H4 (cell line): ENCODE data around the gene ADGRG2. TPM values are rescaled to one million over a fixed set of nuclear protein-coding genes. Genes with fewer than 3 reads are reported as not detected.

Experiments used
- DNase-seq: peaks from one replicate; pipeline ENCODE4 v3.0.0-alpha.2; 2015; ENCODE audit warnings: low spot score
- total RNA-seq: library from RNA; depleted of rRNA; stranded (reverse); fragments of >200 nt; shearing (Covaris generic); gene quantifications from 2 replicates; pipeline ENCODE4 v1.2.3, GENCODE V29; 2014; rRNA removed

ADGRG2 gene, protein sequence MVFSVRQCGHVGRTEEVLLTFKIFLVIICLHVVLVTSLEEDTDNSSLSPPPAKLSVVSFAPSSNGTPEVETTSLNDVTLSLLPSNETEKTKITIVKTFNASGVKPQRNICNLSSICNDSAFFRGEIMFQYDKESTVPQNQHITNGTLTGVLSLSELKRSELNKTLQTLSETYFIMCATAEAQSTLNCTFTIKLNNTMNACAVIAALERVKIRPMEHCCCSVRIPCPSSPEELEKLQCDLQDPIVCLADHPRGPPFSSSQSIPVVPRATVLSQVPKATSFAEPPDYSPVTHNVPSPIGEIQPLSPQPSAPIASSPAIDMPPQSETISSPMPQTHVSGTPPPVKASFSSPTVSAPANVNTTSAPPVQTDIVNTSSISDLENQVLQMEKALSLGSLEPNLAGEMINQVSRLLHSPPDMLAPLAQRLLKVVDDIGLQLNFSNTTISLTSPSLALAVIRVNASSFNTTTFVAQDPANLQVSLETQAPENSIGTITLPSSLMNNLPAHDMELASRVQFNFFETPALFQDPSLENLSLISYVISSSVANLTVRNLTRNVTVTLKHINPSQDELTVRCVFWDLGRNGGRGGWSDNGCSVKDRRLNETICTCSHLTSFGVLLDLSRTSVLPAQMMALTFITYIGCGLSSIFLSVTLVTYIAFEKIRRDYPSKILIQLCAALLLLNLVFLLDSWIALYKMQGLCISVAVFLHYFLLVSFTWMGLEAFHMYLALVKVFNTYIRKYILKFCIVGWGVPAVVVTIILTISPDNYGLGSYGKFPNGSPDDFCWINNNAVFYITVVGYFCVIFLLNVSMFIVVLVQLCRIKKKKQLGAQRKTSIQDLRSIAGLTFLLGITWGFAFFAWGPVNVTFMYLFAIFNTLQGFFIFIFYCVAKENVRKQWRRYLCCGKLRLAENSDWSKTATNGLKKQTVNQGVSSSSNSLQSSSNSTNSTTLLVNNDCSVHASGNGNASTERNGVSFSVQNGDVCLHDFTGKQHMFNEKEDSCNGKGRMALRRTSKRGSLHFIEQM
- total RNA-seq, result 0.58 and 1.2 TPM in 2 replicates

DNA sequence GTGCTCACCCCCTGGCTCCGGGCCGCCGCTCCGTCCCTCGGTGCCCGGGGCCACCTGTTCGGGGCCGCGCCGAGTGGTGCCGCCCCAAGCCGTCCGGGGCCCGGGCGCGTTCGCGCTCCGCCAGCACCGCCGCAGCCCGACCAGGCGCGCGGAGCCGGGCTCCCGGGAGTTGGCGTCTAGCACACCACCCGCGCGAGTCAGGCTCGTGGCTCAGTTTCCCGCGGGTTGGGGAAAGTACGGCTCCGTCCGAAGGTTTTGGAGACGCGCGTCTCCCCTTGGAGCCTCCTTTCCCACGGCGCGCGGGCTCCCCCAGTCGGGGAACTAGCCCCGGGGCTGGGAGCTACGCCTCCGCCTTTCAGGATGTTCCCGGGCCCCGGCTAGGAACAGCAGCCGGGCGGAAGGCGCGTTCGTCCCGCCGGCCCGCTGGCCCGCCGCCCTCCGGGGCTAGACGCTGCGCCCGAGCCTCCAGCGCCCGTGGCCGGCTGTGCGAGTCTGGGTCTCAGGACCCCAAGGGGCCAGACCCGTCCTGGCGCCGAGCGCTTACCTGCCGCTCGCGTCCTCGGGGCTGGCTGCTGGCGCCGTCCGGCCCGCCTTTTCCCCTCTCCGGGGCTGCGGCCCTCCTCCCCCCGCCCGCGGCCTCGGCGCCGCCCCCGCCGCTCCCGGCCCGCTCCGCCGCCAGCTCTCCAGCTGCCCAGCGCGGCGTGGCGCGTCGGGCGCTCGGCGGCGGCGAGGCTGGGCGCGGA, at the start of gene ADGRG2:
Gene ADGRG2 (minus strand): TSS at position 571 of the 743 bp plus-strand sequence. CDS start 53,634 bp downstream, outside the sequence.
- DNase-seq, result no peak

DNA sequence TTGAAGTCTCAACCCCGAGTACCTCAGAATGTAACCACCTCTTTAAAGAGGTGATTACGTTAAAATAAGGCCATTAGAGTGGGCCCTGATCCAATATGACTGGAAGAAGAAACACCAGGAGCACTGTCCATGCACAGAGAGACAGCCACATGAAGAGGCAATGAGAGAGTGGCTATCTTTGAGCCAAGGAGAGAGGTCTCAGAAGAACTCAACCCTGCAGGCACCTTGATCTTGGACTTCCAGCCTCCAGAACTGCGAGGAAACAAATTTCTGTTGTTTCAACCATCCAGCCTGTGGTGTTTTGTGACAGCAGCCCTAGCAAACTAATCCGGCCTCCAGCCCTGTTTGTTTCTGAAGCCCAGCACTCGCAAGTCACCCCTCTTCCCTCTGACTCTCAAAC, 46.3 kb upstream of the ADGRG2 start:
- DNase-seq, result no peak

DNA sequence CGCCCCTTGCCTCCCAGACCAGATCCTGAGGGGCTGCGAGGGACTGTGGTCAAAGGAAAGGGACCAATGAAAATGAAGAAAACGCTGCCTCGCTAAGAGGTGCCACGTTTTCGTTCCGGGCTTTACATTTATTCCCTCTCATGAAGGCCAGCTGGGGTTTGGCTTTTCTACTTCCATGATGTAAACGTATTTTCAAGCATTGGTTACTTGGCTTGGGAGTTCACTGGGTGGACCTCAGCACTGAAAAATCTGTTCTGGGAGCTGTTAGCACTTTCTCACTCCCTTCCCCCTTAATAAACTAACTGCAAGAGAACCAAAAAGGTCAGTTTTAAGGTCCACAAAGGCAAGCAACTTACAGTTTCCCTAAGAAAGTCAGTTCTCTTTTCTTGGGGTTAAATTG, 40.6 kb upstream of the ADGRG2 start:
- DNase-seq, result no peak

DNA sequence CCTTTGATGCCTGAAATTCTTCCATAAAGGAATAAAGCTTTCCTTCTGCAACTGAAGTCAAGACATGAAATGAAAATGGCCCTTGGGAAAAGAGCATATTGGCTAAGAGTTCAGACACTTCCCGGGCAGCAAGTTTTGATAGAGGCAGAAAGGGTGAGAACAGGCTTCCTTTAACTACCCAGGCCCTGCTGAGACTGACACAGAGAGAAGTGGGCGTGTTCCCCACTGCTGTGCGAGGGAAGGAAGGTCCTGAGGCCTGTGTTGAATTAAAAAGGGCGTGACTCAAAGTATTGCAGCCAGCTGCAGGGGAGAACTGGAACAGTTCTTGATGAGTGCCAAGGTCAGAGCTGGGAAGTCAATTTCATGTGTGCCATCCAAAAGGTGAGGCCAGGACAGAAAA, 33.9 kb upstream of the ADGRG2 start:
- peak; percentile 4 for DNase-seq

DNA sequence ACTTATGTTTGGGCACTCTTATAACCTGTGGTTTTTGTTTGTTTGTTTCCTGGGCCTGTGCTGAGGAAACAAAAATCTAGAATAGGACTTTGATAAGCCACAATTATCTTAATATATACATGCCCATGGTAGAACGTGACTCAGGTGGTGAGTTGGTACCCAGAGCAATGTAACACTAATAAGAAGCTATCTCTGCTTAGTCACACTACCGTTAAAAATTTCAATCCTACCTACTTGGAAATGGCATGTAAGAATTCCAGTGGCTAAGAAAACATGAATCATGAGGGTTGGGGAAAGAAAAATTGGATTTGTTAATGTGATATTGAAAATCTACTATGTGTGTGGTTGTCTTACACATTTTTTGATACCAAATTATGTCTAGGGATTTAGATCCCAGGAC, 30.5 kb upstream of the ADGRG2 start:
- DNase-seq, result peak; percentile 9

DNA sequence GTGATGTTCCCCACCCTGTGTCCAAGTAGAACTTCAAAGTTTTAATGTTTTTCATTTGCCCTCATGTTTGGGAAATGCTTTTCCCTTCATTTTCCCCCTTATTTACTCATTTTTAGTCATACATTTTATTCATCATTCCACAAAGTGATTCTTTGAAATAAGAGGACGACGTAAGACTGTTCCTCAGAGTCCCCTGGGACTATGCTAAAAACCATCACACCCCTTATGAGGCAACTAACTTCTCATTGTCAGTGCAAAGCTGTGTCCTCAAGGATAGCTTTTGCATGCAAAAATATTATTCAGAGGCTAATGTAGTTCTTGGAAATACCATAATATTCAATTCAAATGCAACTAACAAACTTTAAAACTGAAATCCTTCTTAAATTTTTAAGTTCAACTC, 14.8 kb upstream of the ADGRG2 start:
- DNase-seq, result no peak

DNA sequence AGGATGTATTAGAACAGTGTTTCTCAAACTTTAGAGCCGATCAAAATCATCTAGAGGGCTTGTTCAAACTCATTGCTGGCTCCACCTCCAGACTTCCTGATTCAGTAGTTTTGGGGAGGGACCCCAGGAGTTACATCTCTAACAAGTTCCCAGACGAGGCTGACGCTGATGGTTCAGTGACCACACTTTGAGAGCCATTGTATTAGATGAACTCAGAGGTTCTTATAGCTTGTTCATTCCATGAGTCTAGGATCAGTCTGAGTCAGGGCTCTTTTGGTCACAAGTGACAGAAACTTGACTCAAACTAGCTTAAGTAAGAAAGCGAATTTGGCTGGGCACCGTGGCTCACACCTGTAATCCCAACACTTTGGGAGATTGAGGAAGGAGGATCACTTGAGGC, 11.5 kb upstream of the ADGRG2 start:
- no peak for DNase-seq

DNA sequence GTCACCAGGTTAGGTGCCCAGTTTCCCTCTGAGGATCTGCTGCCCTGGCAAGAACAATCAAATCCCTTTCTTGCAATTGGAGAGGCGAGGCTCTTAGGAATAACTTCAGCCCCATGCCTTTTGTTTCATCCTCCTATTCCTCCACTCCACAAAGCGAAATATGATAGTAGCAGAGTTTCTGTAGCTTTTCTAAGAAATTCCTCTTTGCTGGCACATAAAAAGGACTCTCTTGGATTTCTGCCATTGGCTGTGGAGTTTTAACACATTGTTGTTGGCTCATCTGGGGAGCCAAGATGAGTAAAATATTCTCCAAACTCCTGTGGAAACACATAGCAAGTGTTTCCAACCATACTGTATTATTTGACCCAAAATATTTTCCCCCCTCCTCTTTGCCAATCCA, 11.0 kb upstream of the ADGRG2 start:
- DNase-seq, result no peak

DNA sequence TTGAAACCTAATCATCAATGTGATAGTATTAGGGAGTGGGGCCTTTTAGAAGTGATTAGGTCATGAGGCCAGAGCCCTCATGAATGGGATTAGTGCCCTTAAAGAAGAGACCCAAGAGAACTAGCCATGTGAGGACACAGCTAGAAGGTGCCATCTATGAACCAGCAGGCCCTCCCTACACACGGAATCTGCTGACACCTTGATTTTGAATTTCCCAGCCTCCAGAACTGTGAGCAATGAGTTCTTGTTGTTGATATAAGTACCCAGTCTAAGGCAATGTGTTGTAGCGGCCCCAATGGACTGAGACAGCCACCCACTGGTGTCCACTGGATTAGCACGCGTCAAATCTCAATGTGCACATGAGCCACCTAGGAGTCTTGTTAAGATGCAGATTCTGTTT, 8.4 kb upstream of the ADGRG2 start:
- no peak for DNase-seq

DNA sequence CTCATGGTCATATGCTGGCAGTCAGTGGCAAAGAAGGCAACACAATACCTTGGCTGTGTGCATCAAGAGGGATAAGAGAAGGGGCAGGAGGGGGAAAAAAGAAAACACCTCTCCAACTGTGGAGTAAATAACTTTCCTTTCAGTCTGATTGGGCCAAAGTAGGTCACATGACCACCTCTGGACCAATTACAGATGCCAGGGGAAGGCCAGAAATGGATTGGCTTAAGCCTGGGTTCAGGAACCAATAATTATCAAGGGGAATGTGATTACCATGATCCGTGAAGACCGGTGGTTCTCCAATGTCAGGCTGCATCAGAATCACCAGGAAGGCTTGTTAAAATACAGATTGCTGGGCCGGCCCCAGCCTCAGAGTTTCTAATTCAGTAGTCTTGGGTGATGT, 7.4 kb upstream of the ADGRG2 start:
- DNase-seq, result no peak

DNA sequence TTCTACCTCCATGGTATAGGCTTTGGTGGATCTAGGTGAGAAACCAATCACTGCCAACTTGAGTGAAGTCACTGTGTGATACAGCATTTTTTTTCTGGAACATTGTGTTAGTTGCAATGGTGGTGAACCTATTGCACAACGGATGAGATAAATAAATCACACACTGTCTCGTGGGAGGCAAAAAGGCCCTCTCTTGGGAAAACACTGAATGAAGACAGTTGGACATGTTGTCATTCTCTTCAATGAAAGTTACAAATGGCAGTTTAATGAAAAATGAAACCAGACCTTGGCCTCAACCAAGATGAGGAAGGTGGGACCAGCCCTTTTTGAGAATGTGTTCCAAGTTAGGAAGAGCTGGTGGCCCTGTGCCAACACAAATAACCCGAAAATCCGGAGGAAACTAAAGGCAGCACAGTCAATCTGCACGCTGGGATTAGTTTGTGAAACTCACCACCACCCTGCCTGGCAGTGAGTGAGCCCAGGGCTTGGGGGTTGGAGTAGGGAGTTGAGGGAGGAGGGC, 5.4 kb upstream of the ADGRG2 start:
- DNase-seq, result peak; percentile 42

DNA sequence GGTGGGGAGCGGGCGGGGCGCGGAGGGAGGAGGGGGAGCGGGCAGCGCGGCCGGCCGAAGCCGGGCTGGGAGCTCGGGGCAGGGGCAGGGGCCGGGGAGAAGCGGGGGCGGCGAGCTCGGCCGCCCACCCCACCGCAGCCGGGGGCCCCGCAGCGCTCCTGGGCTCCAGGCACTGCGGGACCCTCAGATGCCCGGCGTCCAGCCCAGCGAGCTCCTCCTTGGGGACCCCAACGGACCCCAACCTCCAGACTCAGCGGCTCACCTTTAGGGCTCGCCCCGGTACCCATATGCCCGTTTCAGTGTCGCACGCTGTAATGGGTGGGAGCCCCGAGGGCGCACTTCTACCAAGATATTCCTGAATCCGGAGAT, 357 bp upstream of the ADGRG2 start:
- DNase-seq, result no peak

DNA sequence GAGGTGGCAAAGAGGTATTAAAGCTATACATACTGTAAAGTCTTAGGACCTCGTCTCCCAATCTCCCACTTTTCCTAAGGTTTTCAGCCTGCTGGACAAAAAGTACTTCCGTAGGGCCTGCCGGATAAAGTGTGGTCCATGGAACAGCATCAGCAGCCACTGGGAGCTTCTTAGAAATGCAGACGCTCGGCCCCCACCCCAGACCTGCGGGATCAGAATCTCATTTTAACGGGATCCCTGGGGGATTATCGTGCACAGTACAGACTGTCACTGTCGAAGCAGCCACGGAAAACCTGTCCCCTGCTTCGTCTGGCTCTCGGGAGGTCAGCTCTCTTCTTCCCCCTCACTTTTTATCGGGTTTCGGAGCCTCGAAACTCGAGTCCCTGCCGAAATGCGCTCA, 802 bp downstream of the ADGRG2 start:
- DNase-seq, result no peak

DNA sequence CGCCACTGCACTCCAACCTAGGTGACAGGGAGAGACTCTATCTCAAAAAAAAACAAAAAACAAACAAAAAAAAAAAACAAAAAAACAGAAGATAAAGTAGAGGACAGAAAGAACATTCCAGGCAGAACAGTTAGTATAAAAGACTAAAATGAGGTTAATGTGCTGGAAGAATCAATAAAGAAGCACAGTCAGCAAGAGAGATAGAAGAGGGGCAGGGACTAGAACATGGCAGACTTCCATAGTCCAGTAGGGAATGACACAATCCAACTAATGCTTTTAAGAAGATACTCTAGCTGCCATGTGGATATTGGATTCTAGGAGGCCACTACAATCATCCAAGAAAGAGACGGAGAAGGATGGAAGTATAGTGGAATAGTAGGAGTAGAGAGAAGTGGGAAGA, 11.6 kb downstream of the ADGRG2 start:
- DNase-seq, result no peak

DNA sequence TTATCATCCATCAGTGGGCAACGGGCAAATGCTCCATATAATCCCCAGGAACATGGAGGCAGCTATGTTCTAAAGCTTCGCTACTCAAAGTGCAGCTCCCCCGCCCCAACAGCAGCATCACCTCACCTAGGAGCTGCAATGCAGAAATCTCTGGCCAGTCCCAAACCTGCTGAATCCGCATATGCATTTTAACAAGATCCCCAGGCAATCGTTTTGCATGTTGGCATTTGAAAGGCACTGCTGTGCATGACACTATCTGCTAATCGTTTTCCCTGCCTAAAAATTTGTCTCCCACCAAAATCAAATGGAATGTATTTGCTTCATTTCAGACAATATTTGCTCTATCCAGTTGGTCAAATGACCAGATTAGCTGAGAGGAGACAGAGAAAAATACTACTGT, 15.2 kb downstream of the ADGRG2 start:
- DNase-seq, result no peak

DNA sequence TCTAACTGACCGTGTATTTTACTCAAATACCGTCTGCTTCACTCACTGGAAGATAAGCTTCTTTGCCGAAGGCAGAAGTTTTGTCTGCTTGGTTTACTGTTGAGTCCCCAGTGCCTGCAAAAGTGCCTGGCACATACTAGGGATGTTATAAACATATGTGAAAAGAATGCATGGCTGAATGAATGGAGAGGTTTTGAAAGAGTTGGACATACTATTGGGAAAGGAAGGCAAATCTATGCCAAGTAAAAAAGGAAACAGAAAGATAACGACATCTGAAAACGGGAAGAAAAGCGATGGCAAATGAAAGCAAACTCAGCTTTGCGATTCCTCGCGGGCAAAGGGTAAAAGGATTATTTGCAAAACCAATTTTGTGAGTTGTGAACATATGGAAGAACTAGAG, 21.7 kb downstream of the ADGRG2 start:
- no peak for DNase-seq

DNA sequence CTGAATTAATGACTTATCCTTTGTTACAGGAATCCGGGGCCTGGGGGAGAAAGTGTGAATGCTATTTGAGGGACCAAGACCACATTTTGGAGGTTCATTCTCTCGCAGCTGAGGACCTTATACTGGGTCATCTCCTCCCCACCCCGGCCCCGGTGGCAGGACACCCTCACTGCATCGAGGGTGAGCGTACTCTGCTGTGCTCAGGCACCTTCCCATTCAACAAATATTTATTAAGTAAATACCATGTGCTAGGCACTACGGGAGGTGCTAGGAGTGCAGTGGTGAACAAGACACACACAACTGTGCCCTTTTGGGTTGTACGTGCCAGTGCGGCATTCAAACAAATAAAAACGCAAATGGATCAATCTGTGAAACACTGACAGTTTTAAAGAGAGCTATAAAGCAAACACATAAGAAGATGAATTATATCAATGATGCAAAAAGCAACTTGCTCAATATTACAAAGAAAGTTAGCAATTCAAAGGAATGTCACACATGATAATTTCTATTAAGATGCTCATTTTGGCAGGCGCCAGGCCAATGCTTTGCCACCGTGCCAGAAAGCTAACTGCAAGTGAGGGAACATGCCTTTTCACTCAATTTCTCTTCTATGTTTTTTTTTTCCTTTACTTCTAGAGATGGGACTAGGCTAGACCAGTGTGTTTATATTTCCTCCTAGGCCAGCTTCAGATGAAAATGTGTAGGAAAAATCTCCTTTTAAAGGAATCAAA, 24.6 kb downstream of the ADGRG2 start:
- no peak for DNase-seq

DNA sequence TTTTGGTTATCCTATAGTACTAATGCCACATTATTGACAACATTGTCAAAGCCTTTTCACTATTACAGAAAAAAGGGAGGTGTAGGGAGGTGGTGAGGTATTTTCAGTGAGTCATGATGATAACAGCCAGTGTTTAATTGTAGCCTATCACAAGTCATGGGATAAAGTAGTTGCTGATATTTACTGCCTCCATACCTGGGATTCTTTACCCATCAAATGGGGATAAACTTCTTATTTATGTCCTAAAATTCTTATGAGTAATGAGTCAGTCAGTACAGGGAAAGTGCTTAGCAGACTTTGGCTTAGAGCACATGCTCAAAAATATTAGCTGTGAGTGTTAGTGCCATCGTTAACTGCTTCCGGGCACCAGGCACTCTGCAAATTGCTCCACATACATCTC, 25.7 kb downstream of the ADGRG2 start:
- no peak for DNase-seq

DNA sequence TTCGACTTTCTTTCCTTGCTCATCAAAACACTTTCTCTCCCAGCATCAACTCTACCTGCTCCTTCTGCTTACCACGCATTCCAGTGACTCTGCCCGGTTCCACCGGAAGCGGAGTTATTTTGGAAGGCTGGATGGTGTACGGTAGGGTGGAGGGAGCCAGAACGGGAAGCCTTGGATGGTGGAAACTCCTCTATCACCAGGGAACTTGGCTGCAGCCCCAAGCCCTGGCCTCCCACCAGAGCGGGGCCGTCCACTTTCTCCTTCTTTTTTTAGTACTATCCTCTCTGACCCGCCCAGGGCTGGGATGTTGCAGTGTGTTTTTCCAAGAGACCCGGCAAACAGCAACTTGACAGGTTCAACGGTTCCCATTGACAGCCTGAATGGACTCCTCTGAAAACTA, 27.6 kb downstream of the ADGRG2 start:
- DNase-seq, result no peak

DNA sequence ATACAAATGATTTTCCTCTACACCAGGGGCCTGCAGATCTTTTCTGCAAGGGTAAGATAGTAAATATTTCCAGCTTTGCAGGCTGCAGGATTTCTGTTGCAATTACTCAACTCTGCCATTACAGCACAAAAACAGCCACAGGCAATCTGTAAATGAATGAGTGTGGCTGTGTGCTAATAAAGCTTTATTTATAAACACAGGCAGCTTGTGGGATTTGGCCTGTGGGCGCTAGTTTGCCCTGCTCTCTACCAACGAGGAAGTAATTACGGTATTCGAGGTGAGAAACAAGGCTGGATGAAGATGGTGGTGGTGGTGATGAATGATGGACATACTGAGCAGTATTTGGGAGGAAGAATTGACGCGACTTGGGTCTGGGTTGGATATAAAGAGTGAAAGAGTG, 30.7 kb downstream of the ADGRG2 start:
- no peak for DNase-seq

DNA sequence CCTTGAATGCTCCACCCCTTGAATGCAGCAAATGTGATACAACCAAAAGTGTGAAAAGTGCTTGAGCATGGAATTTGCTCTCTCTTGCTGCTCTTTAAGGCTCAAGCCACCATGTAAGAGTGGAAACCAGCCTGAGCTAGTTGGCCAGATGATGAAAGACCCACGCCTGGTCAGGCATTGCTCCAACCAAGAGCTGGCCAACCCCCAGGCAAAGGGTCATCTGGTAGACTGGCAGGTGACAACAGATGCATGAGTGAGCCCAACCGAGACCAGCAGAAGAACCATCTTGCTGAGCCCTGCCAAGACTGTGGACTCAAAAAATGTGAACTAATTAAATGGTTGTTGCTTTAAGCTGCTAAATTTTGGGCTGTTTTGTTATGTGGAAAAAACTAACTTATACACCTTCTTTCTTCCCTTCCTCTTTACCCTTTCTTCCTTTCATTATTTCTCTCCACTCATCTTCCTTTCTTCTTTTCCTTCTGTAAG, 32.7 kb downstream of the ADGRG2 start:
- no peak for DNase-seq
